ENCODE results near the gene TAF6.

GRCh38 chr7:100093054-100093453, 26.1 kb downstream of the TAF6 start:
- no peak for TF ChIP-seq CTCF (conservative IDR thresholded peaks at IDR 0.05)
- TF ChIP-seq ZFX (IDR thresholded peaks at IDR 0.05) = no peak

All from C4-2B (cell line).